OCI-LY1 (cell line): Measurements from ENCODE around the gene ZNF418.

Experiments used
- CTCF ChIP-seq: fragments of 200-600 bp; sonication (generic), shearing (Covaris generic); IDR thresholded peaks from 2 replicates; pipeline ENCODE4 v1.5.1; 2017; ENCODE audit warnings: mild to moderate bottlenecking, antibody characterized with exemption, low read length, moderate library complexity, mixed read lengths
- EZH2 ChIP-seq: fragments of 200-600 bp; sonication (generic), shearing (Covaris generic); IDR thresholded peaks from 2 replicates; pipeline ENCODE4 v1.8.0; 2017; ENCODE audit warnings: borderline replicate concordance, mixed run types, mild to moderate bottlenecking, antibody characterized with exemption, low read length, moderate library complexity, mixed read lengths

- no peak for TF ChIP-seq CTCF
- TF ChIP-seq EZH2 = no peak
These were observed at the start of gene ZNF418 for GRCh38 chr19:57934820-57935665.
